Large intestine (tissue), 3 donors: ENCODE measurements around the gene RYR1. TPM values are rescaled to one million over a fixed set of nuclear protein-coding genes. Genes with fewer than 3 reads are reported as not detected.
"Not testable (repeated sequence)": the region's sequence is repeated elsewhere in the genome, so short reads cannot be mapped to it uniquely, and the experiment has no call there.

Experiments
- DNase-seq, 2 donors: peaks; one replicate each; pipeline versions ENCODE4 v3.0.0 to v3.0.0-alpha.2; 2013
- H3K27ac ChIP-seq: one replicate; pipeline ENCODE4 v1.5.1; 2013; ENCODE audit warnings: low read length
- H3K27me3 ChIP-seq: 2 replicates; pipeline ENCODE4 v1.6.1; 2013; ENCODE audit warnings: low read length; ENCODE audit not compliant: control insufficient read depth, insufficient read depth
- H3K36me3 ChIP-seq: 2 replicates; pipeline ENCODE4 v1.6.1; 2013; ENCODE audit warnings: low read length; ENCODE audit not compliant: control insufficient read depth, insufficient read depth
- H3K4me1 ChIP-seq: one replicate; pipeline ENCODE4 v1.6.1; 2013; ENCODE audit warnings: low read length; ENCODE audit not compliant: control insufficient read depth, insufficient read depth
- H3K4me3 ChIP-seq: one replicate; pipeline ENCODE4 v1.5.1; 2013; ENCODE audit warnings: low read length
- H3K9me3 ChIP-seq: one replicate; pipeline ENCODE4 v1.6.1; 2013; ENCODE audit warnings: mild to moderate bottlenecking, low read depth, low read length, moderate library complexity; ENCODE audit not compliant: control insufficient read depth
- WGBS: methylation state at CpG from one replicate; pipeline ENCODE4 v1.1.5; 2013; ENCODE audit warnings: low lambda C conversion rate; ENCODE audit not compliant: insufficient coverage; 5-methylcytosine and 5-hydroxymethylcytosine counted together
- polyA plus RNA-seq: library from polyadenylated mRNA; unstranded; fragments of 120-200 nt; gene quantifications from one replicate; pipeline ENCODE4 v1.2.1, GENCODE V29; 2013

Gene RYR1
- polyA plus RNA-seq, 1 donor, result 2.9 TPM

DNA sequence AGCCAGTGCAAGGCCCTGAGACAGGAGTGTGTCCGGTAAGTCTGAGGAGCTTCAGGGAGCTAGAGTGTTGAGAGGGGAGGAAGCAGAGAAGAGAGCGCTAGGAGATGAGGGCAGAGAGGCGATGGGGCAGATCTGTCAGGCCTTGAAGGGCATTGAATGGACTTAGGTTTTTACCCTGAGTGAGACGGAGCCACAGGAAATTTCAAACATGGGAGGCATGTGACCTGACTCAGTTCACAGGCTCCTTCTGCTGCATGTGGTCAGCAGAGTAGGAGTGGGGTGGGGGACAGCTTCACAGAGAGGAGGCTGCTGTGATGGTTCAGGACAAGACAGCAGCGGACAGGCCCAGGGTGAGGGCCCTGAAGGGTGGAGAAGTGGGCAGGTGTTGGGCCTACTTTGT lies 33.1 kb upstream of the RYR1 start:
- Histone ChIP-seq H3K27ac (no peak overlapping the region), H3K4me3 (no peak overlapping the region), H3K27me3 (peaks cover 31% of the 10 kb centered on the region), H3K36me3 (peaks cover 7% of the 10 kb centered on the region), H3K4me1 (peaks cover 6% of the 10 kb centered on the region), H3K9me3 (no peaks in the 10 kb centered on the region)
- no CpG with 5 or more reads among the region's 5 CpGs for WGBS
- no peak for DNase-seq

DNA sequence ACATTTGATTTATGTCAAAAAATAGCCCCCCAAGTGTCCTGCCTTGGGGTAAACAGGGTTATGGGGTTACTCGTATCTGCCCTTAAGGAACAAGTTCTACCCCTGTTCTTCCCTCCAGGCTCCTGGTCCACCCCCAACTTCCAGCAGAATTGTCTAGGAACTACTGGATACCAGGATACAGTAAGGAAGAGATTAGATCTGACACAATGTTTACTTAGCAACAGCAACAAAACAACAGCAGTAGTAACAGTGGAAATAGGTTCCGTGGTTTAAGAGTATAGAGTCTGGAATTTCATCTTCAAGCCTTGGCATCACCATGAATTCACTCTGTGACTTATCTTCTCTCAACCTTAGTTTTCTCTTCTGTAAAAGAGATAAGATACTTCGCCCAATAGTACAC lies 32.3 kb upstream of the RYR1 start:
- peaks cover 29% of the 10 kb centered on the region for H3K27me3 ChIP-seq

DNA sequence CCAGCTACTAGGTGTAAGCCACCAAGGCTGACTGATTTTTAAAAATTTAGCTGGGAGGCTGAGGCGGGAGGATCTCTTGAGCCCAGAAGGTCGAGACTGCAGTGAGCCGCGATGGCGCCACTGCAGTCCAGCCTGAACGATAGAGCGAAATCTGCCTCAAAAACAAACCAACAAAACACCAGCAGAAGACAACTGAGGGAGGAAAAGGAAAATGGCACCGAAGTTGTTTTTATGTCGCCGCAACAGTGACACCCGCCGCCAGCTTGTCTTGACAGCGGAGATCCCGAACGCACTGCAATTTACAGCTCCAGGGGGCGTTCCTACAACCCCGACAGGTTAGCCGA lies 30.9 kb upstream of the RYR1 start:
- H3K4me1 ChIP-seq, result peaks cover 6% of the 10 kb centered on the region
- H3K27me3 ChIP-seq, result peaks cover 15% of the 10 kb centered on the region
- H3K36me3 ChIP-seq, result peaks cover 18% of the 10 kb centered on the region
- peak overlapping the region; percentile 47 for H3K4me3 ChIP-seq
- no peak for DNase-seq
- peak overlapping the region; percentile 54 for H3K27ac ChIP-seq
- WGBS, result no CpG with 5 or more reads among the region's 18 CpGs
- H3K9me3 ChIP-seq, result no peaks in the 10 kb centered on the region

More for the DNA sequence above, 32.3 kb upstream of the RYR1 start:
- no peak for DNase-seq
- H3K4me1 ChIP-seq, result peaks cover 6% of the 10 kb centered on the region
- no peak overlapping the region for H3K4me3 ChIP-seq
- H3K27ac ChIP-seq, result no peak overlapping the region
- WGBS, result no CpG with 5 or more reads among the region's 3 CpGs
- H3K36me3 ChIP-seq, result peaks cover 10% of the 10 kb centered on the region
- no peaks in the 10 kb centered on the region for H3K9me3 ChIP-seq

DNA sequence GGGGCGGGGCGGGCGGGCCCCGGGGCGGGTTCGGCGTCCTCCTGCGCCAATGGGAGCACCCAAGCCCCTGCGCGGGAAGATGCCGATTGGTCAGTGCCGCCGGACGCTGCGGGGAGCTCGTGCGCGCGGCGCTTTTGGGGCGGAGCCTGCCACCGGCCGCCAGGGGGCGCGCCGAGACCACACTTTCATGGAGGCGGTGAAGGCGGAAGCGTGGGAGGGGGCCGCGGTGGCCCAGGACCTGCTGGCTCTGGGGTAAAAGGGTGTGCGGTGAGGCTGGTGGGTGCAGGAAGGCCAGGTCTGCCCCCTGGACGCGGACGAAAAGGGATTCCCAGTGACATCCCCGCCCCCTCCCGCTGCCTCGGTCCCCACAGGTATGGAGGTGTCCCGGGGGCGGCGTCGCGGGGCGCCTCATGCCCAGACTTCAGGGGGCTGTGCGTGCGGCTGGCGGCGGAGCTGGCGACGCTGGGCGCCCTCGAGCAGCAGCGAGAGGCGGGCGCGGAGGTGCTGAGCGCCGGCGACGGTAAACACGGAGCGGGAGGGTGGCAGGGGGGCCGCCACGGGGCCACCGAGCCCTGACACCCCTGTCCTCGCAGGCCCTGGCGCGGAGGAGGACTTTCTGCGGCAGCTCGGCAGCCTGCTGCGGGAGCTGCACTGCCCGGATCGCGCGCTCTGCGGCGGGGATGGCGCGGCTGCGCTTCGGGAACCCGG lies 30.4 kb upstream of the RYR1 start, which contains the start of gene FAM98C:
Gene FAM98C (plus strand): TSS at position 127 of the 708 bp plus-strand sequence. CDS start 61 bp downstream, at position 188.
- H3K4me3 ChIP-seq, result peak within 1 kb of the TSS; percentile 92
- peaks cover 6% of the 10 kb centered on the region for H3K4me1 ChIP-seq
- no peaks in the 10 kb centered on the region for H3K9me3 ChIP-seq
- peak within 1 kb of the TSS; percentile 74 for H3K27ac ChIP-seq
- H3K36me3 ChIP-seq, result peaks cover 18% of the 10 kb centered on the region
- WGBS, result no CpG with 5 or more reads among the region's 82 CpGs
- peak; percentile 97 to 98 for DNase-seq
- H3K27me3 ChIP-seq, result peaks cover 11% of the 10 kb centered on the region

DNA sequence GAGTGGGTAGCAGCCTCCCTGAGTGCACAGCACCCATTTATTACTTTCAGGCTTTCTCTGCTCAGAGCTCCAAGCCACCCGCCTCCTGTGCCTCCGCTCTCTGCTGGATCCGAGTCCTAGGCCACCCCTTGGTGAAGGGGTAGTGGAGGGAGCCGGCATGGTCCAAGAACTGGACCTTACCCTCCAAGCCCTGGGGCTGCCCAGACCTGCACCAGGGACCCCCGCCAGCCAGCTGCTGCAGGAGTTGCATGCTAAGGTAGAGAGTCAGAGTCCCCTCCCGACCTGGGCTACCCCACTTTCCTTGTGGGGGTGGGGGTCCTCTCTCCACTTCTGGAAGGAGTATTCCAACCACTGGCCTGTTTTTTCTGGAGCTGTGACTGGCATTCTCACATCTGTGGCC lies 28.6 kb upstream of the RYR1 start:
- peaks cover 20% of the 10 kb centered on the region for H3K36me3 ChIP-seq
- no peak overlapping the region for H3K27ac ChIP-seq
- H3K4me3 ChIP-seq, result no peak overlapping the region
- no peaks in the 10 kb centered on the region for H3K9me3 ChIP-seq
- peaks cover 6% of the 10 kb centered on the region for H3K4me1 ChIP-seq
- no peak for DNase-seq
- no CpG with 5 or more reads among the region's 6 CpGs for WGBS
- no peaks in the 10 kb centered on the region for H3K27me3 ChIP-seq

DNA sequence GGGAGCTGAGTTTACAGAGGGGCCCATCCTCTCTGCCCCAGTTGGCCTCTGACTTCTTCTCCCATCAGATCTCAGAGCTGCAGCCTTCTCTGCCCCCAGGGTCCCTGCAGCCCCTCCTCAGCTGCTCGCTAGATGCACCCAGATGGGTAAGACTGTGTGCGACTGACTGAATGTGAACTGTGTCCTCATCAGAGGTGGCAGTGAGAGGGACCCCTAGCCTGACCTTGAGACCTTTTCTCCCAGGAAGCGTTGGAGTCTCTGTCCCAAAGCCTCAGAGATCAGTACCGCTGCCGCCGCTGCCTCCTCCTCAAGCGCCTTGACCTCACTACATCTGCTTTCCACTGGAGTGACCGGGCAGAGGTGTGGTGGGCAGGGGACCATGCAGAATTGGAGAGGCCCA lies 28.2 kb upstream of the RYR1 start:
- Histone ChIP-seq H3K4me1 (peaks cover 6% of the 10 kb centered on the region), H3K27me3 (no peaks in the 10 kb centered on the region), H3K36me3 (peaks cover 20% of the 10 kb centered on the region), H3K4me3 (no peak overlapping the region), H3K27ac (no peak overlapping the region), H3K9me3 (no peaks in the 10 kb centered on the region)
- DNase-seq, result no peak
- no CpG with 5 or more reads among the region's 8 CpGs for WGBS

DNA sequence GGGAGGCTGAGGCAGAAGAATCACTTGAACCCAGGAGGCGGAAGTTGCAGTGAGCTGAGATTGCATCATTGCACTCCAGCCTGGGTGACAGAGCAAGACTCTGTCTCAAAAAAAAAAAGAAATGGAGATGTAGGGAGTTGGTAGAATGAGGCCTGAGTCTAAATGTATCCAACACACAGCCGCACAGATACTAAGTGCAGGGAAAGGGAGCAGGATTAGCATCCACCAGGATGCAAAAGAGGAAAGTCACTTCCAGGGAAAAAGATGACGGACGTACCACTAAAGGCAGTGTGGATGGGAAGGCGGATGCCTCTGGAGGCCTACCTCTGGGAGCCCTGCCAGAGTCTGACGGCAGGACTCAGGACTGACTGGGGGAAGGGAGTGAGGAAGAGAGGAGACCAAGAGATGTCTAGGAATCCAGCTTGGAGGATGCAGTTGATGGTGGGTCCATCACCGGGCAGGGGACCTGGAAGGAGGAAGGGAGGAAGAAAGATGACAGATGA lies 23.8 kb upstream of the RYR1 start:
- 83% methylated on average over 2 of the region's 7 CpGs for WGBS
- no peaks in the 10 kb centered on the region for H3K9me3 ChIP-seq
- no peak overlapping the region for H3K4me3 ChIP-seq
- H3K27me3 ChIP-seq, result no peaks in the 10 kb centered on the region
- H3K4me1 ChIP-seq, result no peaks in the 10 kb centered on the region
- no peak for DNase-seq
- peaks cover 20% of the 10 kb centered on the region for H3K36me3 ChIP-seq
- H3K27ac ChIP-seq, result no peak overlapping the region

DNA sequence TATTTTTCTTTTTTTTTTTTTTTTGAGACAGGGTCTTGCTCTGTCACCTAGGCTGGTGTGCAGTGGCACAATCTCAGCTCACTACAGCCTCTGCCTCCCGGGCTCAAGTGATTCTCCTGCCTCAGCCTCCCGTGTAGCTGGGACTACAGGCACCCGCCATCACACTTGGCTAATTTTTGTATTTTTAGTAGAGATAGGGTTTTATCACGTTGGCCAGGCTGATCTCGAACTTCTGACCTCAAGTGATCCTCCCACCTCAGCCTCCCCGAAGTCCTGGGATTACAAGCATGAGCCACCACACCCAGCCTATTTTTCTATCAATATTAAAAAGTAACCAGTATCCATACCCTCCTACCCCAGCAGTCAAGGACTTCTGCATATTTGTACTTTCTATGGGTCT lies 23.1 kb upstream of the RYR1 start:
- H3K4me1 ChIP-seq, H3K4me3 ChIP-seq, H3K9me3 ChIP-seq, H3K27me3 ChIP-seq, DNase-seq, H3K27ac ChIP-seq: not testable (repeated sequence)
- H3K36me3 ChIP-seq, result peaks cover 13% of the 10 kb centered on the region
- WGBS, result no CpG with 5 or more reads among the region's 6 CpGs

DNA sequence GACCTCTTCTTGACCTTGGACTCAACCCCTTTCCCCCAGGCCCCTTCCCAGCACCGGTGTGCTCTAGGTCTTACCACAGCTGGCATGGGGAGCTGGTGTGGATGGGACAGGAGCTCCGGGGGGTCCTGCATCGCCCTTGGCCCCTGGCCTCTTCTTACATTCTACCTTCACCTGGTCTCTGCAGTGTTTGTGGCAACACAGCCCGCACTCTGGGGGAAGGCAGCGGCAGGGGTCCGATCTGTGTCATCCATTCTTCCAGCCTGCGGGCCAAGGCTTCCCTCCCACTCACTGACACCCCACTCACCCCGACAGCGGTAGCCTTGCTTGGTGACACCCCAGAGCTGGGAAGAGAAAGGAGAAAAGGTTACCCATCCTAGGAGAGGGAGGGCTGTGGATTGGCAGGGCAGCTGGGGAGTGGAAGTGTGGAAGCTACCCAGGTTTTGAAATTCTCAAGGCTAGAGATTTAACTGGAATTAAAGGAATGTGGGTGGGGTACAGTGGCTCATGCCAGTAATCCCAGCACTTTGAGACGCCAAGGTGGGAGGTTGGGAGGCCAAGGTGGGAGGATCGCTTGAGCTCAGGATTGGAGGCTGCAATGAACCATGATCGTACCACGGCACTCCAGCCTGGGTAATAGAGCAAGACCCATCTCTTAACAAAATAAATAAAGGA lies 22.3 kb upstream of the RYR1 start:
- Histone ChIP-seq H3K9me3 (no peaks in the 10 kb centered on the region), H3K36me3 (peaks cover 11% of the 10 kb centered on the region), H3K4me1 (no peaks in the 10 kb centered on the region), H3K4me3 (no peak overlapping the region), H3K27me3 (no peaks in the 10 kb centered on the region), H3K27ac (no peak overlapping the region)
- no CpG with 5 or more reads among the region's 13 CpGs for WGBS
- DNase-seq, result no peak

DNA sequence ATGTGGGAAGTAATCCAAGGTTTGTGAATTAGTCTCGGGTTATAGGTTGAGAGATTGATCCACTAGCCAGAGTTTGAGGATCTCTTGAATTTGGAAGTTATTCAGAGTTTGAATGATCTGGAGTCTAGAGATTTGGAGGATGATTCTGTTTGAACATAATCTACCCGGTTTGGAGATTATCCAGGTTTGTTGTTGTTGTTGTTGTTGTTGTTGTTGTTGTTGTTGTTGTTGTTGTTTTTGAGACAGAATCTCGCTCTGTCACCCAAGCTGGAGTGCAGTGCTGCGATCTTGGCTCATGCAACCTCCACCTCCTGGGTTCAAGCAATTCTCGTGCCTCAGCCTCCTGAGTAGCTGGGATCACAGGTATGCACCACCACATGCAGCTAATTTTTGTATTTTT lies 21.6 kb upstream of the RYR1 start:
- H3K9me3 ChIP-seq, H3K4me3 ChIP-seq, H3K27ac ChIP-seq, H3K36me3 ChIP-seq, H3K4me1 ChIP-seq, H3K27me3 ChIP-seq, DNase-seq: not testable (repeated sequence)
- 100% methylated on average over 1 of the region's 5 CpGs for WGBS
